HG03354 (cell line): ENCODE data around the gene SHLD2.
"Not testable (repeated sequence)": the region's sequence is repeated elsewhere in the genome, so short reads cannot be mapped to it uniquely, and the experiment has no call there.

Experiments
- ATAC-seq: cut with Tn5 transposase; IDR thresholded peaks from one replicate; pipeline ENCODE4 v1.9.1; 2021; ENCODE audit warnings: mild to moderate bottlenecking; ENCODE audit not compliant: unreplicated experiment, poor library complexity, severe bottlenecking

Gene SHLD2

DNA sequence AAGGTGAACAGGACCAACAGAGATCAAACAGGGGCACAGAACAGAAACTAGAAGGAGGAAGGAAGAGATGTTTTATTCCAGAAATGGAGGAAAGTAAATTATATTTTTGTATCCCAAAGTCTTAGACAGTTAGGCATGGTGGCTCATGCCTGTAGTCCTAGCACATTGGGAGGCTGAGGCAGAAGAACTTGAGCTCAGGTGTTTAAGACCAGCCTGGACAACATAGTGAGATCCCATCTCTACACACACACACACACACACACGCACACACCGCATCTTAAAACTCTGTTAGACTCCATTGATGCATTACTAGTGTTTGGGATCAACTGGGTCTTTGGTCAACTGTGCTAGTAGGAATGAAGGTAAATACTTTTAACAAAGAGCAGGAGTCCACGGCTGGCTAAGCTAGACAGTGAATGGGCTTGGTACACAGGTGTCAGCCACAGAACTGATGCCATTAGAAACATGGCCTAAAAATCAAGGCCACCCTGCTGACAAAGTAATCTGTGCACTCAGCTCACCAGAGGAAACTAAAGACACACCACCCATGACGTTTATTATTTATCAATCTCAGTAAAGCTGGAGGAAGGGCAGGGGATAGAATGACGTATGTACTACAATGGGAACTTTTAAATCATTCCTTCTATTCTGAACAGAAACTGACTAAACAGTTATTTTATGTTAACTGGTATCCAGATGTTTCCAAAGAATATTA lies 11.3 kb upstream of the SHLD2 start:
- ATAC-seq: peak; percentile 54

DNA sequence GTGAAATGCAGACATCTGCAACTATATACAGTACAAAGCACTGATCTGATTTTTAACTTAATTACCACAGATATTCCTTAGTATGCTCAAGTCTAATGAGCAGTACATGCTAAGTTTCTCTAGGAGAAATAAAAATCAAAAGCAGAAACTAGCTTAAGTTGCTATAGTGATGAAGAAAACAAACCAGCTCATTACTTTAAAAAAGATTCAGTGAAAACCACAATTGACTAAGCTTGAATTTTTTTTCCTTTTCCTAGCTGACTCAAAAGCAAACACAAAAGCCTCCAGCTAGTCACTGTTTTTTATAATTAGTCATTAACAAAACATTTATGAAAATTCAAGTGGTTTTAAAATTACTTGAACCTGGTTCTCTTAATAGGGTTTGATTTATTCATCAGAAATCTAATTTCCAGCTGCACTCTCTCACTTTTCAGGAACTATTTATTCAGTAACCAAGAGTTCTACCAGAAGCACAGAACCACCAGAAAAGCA lies 10.7 kb upstream of the SHLD2 start:
- ATAC-seq: peak; percentile 78

DNA sequence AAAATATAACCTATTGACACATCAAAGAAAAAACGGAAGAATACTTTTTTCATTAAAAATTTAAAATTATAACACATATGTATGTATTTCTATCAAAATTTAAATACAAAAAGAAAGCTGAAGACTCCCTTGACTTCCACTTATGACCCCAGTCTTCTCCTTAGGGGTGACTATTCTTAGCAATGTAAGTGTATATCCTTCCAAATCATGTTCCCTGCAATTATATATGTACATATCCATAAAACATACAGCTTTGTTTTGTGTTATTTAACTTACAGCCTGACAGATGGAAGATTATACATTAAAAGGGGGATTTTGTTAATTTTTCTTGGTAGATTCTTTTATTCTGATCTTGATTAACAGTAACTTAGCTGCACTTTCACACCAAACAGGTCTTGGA lies 9.5 kb upstream of the SHLD2 start:
- no peak for ATAC-seq

DNA sequence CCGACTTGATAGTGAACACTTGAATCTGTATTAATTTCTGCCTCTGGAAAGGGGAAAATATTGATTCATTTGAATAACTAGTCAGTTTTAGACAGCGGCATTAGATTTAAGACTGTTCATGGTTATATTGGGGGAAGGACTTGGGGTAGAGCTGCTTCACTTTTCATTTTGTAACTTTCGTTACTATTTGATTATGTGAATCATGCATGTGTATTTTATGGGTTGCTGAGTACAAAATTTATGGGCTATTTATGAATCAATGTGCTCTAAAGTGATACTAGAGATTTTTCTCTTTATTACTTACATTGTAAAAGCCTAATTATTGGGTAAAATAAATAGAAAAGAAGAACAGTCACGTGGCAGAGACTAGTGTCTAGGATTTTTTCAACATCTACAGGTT lies 5.3 kb upstream of the SHLD2 start:
- ATAC-seq: no peak

DNA sequence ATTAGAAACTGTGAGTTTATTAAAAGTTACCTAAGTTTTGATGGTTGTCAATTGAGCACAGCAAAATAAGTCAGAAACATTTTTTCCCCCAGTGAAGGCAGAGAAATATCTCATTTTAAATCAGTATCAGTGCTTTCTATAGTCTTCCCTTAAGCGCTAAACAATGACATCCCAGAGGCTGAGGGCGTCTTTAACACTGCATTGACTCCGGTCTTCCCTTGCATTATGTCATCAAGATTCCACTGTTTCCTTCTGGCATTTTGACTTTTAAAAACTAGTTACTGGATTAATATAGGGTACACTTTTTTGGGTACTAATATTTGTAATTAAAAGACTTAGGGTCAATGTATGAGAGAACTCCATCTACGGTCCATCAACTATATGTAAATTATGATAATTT lies 4.2 kb upstream of the SHLD2 start:
- no peak for ATAC-seq

DNA sequence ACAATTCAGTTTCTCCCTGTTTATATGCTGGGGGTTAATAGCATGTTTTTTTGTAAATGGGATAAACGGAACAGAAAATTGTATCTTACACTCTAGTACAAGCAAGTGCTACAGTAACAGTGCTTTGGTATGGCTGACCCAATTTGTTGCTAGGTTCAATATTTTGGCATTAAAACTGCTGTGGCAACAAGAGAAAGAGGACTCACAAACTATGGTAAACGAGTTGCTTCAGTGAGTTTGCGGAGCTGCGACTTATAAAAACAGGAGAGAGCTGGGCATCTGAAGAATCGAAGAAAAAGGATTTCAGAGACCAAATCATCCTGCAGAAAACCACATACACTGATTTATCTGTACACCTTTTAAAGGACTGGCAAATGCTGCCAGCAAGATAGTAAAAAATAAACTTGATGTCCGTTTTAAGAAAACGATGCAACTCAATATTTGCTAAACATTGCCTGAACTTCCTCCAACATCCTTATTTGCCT lies 2.6 kb upstream of the SHLD2 start:
- no peak for ATAC-seq

DNA sequence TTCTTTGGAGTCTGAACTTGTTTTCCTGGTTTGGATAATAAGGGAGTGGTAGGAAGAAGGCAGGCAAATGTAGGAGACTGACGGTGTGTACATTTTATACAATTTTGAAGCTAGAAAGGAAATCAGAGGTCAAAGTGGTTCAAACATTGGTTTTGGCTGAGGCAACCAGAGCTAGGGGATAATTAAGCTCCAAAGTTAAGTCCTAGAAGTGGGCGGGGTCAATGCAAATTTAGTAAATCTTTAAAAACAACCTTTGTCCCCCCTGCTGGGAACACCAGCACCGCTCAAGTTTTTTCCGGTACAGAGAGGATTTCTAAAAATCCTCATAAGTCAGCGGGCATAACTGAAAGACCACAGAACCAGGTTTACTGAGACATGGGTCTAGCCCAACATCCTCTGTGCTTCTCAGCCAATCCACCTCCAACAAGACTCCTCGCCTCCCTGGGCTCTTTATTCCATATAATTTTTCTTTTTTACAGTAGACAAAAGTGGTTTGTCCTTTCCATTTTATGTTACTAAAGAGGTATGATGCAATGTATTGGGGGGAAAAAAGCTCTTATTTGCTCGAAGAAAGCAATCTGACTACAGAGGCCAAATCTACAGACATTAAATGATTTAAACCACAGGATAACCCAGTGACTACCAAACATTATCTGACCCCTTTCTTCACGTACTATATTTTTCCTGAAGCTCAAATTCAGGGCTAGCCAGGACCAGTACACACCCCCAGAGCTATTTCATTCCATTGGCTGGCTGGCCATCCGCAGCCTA lies 2.0 kb upstream of the SHLD2 start:
- ATAC-seq: no peak

DNA sequence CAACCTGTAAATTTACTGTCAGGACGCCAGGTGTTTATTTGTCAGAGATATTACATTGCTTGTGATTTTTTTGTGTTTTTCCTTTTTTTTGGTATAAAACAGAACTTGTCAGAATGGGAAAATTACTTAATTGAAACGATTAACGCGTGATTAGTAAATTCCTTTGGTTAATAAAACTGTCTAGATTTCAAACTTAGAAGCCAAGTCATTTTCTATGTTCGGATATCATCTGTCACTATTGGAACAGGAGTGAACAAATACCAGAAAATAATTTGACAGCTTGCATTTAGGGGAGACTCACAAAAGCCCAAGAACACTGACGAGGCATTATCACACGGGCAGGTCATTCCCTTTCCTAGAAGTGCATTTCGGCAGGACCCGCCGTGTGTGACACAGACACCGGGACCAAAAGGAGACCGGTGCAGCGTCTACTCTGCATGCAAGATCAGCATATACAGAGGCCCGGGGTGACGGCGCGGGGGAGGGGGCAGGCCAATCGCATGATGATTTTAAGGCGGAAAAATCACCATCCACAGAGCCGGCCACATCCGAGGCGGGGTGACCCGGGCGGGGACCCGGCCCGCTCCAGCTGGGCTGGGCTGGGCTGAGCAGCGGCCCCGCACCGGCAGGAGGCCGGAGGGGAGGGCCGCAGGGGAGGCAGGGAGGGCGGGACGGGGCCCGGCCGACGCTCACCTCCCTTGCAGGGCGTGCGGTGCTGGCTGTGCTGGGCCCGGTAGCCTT lies 1.2 kb upstream of the SHLD2 start:
- peak; percentile 36 for ATAC-seq

DNA sequence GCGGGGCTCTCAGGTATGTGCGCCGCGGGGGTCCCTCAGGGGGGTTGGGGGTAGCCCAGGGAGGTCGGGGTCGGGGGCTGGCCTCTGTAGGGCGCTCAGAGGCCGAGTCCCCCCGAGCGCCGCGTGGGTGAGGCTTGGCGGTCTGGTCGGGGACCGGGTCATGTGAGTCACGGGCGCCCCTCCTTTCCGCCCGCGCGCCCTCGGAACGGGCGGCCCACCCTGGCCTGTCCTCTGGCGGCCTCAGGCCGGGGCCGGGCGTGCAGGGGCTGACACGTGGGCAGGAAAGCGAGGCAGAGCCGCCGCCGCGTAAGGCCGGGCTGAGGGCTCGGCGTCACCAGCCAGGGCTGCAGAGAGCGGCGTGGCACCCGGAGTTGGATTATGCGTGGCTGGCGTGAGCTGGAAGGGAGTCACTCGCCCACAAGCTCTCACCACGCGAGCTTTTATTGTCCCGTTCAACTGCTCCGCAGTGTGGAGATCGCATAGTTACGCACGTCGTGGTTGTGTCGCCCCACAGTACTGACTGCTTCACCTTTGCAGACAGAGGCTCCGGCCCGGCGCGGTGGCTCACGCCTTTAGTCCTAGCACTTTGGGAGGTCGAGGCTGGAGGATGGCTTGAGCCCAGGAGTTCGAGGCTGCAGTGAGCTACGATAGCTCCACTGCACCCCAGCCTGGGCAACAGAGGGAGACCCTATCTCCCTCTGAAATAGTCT lies 385 bp downstream of the SHLD2 start:
- ATAC-seq: peak; percentile 60

DNA sequence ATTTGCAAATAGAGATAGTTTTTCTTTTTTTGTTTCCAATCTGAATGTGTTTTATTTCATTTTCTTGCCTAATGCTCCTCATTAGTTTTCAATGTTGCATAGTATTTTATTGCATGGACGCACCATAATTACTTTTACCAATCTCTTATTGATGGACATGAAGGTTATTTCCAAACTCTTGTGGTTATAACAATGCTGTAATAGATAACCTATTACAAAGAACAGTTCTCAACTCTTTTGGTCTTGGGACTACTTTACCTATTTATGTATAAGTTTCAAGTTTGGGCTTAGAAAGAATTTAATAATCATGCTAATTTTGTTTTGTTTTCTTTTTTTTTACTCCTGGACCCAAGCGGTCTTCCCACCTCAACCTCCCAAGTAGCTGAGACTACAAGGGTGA lies 7.0 kb downstream of the SHLD2 start:
- no peak for ATAC-seq

DNA sequence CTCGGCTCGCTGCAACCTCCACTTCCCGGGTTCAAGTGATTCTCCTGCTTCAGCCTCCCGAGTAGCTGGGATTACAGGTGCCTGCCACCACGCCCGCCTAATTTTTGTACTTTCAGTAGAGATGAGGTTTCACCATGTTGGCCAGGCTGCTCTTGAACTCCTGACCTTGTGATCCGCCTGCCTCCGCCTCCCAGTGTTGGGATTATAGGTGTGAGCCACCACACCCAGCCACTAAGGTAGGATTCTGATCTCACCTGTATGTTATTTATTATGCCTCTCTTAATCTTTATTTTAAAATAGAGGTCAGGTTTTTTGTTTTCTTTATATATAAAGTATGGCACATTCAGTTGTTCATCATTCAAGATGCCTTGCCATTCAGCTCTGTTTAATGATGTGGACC lies 9.7 kb downstream of the SHLD2 start:
- not testable (repeated sequence) for ATAC-seq

DNA sequence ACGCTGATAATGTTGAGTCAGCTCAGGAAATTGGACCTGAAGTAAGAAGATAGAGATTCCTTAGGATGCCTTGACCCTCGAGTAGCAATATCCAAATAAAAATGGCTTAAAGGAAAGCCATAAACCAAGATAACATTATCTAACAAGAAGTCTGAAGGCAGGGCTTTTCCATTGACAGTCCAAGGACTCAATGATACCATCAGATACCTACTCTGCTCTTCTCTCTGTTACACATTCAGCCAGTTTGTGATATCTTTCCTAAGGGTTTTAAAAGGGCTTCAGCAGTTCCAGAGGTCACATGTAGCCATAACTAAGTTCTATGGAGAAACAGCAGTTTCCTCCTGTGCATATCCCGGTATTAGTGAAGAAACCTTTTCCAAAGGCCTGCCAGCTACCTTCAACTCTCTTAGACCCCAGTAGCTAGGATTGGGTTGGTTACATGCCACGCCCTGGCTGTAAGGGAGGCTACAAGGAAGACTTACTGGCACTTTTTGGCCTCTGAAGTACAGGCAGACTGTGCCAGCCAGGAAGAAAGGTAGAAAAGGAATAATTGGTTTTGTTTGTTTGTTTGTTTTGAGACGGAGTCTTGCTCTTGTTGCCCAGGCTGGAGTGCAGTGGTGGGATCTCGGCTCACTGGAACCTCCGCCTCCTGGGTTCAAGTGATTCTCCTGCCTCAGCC lies 10.6 kb downstream of the SHLD2 start:
- ATAC-seq: no peak

DNA sequence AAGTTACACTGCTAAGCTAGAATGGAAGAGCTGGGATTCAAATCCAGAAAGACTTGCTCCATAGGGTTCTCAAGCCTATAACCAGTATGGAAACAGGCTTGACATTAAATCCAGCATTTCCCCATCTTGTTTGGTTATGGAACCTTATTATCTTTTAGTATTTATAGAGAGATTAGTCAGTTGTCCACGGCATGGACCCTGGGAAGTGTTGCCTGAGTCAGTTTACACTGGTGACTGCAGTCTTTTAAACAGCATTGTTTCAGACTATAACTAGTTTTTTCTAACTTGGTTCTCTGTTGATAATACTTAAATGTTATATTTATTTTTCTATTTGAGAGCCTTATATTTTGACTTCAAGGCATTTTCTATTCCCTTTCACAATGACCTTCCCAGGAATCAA lies 23.1 kb downstream of the SHLD2 start:
- not testable (repeated sequence) for ATAC-seq

DNA sequence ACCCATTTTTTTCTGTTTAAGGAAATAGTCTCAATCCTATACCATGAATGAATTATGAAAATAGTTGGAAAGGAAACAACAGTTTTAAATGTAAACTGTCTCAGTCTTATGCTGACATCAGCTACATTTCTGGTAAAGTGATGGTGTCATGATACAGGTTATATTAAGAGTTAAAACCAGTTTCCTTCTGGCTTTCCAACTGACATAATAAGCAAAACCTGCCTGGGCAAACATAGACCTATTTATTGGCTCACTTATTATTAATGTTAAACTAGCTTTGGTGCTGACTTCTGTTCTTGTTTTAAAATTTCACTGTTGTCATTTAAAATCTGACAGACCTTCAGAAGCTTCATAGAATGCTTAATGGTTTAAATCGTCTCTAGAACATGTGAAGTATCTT lies 24.0 kb downstream of the SHLD2 start:
- not testable (repeated sequence) for ATAC-seq

DNA sequence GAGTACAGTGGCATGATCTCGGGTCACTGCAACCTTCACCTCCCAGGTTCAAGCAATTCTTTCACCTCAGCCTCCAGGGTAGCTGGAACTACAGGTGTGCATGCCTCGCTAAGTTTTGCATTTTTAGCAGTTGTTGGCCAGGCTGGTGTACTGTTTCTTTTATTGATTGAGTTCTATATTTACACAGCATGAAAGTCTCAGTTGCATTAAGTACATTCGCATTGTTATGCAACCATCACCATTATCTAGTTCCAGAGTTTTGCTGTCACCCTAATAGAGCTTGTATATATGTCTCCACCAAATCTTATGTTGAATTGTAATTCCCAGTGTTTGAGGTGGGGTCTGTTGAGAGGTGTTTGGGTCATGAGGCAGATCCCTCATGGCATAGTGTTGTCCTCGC lies 28.3 kb downstream of the SHLD2 start:
- ATAC-seq: not testable (repeated sequence)

DNA sequence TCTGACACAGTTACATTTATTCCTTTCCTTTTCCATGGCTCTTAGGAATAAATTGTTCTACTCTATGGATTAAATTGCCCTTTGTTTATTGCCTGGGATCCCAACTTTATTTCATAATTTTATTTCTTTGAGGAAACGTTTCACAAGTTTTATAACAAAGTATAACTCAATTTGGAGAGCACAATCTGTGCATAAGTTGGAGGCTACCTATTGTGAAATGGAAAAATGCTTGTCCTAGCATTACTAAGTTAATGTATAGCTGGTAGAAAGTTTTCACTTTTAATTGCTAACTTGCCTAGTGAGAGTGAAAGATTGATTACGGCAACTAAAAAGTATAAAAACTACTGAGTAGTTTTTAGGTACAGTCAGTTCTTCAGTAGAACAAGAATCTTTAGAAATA lies 32.0 kb downstream of the SHLD2 start:
- ATAC-seq: not testable (repeated sequence)

DNA sequence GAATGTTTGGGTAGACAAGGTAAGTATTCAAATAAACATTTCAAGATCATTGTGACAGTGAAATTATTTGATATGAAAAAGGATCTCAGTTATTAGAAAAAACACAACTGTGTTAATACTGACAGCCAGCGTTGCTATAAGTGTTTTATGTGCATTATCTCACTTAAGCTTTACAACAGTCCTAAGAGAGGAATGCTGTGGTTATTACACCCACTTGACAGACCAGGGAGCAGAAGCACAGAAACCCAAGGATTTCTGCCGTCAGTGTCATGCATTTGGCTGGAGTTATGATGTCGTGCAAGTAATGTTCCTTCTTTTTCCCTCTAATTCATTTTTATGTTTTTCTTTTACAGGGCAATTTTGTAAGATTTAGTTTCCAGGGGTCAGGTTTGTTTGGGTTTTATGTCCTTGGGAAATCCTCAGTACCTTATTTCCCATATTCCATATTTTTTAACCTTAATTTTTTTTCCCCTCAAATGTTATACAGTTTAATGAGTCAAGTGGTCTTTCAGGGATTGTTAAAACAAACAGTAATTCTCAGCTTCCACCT lies 32.7 kb downstream of the SHLD2 start:
- ATAC-seq: not testable (repeated sequence)

DNA sequence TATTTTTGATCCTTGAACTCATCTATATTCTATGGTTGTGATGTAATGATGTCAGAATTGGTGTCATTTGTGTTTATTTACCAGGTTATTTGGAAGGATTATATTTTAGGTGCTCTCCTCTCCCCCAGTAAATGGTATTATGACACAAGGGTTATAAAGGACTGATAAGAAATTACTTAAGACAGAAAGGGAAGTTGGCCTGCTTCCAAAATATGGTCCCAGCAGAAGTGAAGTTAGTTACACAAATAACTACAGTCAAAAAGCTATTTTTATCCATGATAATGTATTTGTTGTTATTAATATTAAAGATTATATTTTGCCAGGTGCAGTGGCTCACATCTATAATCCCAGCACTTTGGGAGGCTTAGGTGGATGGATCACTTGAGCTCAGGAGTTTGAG lies 37.2 kb downstream of the SHLD2 start:
- not testable (repeated sequence) for ATAC-seq

DNA sequence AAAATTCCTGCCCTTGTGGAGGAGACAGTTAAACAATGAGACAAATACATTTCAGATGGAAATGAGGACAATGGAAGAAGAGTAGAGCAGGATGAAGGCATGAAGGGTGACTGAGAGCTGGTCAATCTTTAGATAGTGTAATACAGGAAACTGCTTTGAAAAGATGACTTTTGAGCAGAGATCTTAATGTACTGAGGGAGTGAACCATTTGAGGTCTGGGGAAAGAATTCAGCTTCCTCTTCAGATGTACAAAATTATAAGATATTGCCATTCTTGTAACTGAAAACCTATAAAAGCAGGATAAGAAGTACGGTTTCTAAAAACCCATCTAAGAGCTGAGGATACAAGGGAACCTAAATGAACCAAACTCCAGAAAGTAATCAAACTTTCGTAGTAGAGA lies 38.9 kb downstream of the SHLD2 start:
- ATAC-seq: not testable (repeated sequence)
